H1 (cell line): ENCODE results near the gene TNIP1. TPM values are rescaled to one million over a fixed set of nuclear protein-coding genes. Genes with fewer than 3 reads are reported as not detected.
A peak's percentile ranks its signal among the peaks of the same experiment; 100 is the strongest.

Experiments
- CTCF ChIA-PET: fragments of 300-600 bp; sonication (Branson Sonifier 250); formaldehyde crosslinking; loops from one replicate; lab custom pipeline; 2021; ENCODE audit not compliant: partially characterized antibody; lab: Charles Lee
- POLR2A ChIA-PET: fragments of 300-600 bp; sonication (Branson Sonifier 250); formaldehyde crosslinking; loops from one replicate; lab custom pipeline; 2021; ENCODE audit warnings: inconsistent platforms; ENCODE audit not compliant: partially characterized antibody; lab: Charles Lee
- DNase-seq, 2 experiments: peaks; one replicate each; pipeline versions ENCODE4 v3.0.0 to v3.0.0-alpha.2; 2010 to 2022; ENCODE audit warnings: low spot score in 2 of 2, low read depth in 1 of 2, mixed read lengths in 1 of 2
- FAIRE-seq: peaks from 2 replicates; lab custom pipeline; 2011; peaks lifted over from hg19 to GRCh38; lab: Jason Lieb, UNC
- H2AFZ ChIP-seq: 2 replicates; pipeline ENCODE4 v1.8.1; 2012; ENCODE audit warnings: low read length, inconsistent platforms
- H2AK5ac ChIP-seq: 2 replicates; pipeline ENCODE4 v1.6.1; 2013; ENCODE audit warnings: low read depth, low read length
- H2BK120ac ChIP-seq: replicated peaks from 2 replicates; pipeline ENCODE3; 2013; ENCODE audit warnings: low read depth, low read length, inconsistent platforms
- H2BK12ac ChIP-seq: 2 replicates; pipeline ENCODE4 v1.6.1; 2013; ENCODE audit warnings: low read depth, low read length
- H2BK15ac ChIP-seq: 2 replicates; pipeline ENCODE4 v1.6.1; 2013; ENCODE audit warnings: low read length
- H2BK20ac ChIP-seq: 2 replicates; pipeline ENCODE4 v1.6.1; 2013; ENCODE audit warnings: low read length
- H2BK5ac ChIP-seq: 2 replicates; pipeline ENCODE4 v1.6.1; 2013; ENCODE audit warnings: low read depth, low read length
- H3K14ac ChIP-seq: 2 replicates; pipeline ENCODE4 v1.6.1; 2013; ENCODE audit warnings: inconsistent platforms; ENCODE audit not compliant: insufficient read length
- H3K18ac ChIP-seq: 2 replicates; pipeline ENCODE4 v1.6.1; 2013; ENCODE audit warnings: low read length; ENCODE audit errors: extremely low read depth
- H3K23ac ChIP-seq: 2 replicates; pipeline ENCODE4 v1.6.1; 2013; ENCODE audit warnings: inconsistent platforms; ENCODE audit not compliant: insufficient read length
- H3K23me2 ChIP-seq: 2 replicates; pipeline ENCODE4 v1.6.1; 2013; ENCODE audit warnings: low read depth, low read length
- H3K27ac ChIP-seq: 2 replicates; pipeline ENCODE4 v1.6.1; 2011; ENCODE audit warnings: low read depth, low read length, inconsistent platforms
- H3K27me3 ChIP-seq, 4 experiments: replicated peaks in 1 of 4; 1 replicate in 1 of 4; 2 replicates in 3 of 4; pipeline versions ENCODE4 v1.6.1 to v1.8.1; 2011 to 2013; ENCODE audit warnings: low read length in 3 of 4, mild to moderate bottlenecking in 3 of 4, inconsistent platforms in 2 of 4, mixed read lengths in 2 of 4, moderate library complexity in 1 of 4; ENCODE audit not compliant: control insufficient read depth in 3 of 4, insufficient read depth in 3 of 4; ENCODE audit errors: extremely low read depth in 1 of 4
- H3K36me3 ChIP-seq, 4 experiments: 2 replicates each; pipeline versions ENCODE4 v1.6.1 to v1.8.1; 2011 to 2013; ENCODE audit warnings: mild to moderate bottlenecking in 4 of 4, low read length in 3 of 4, moderate library complexity in 2 of 4, control low read depth in 1 of 4, inconsistent platforms in 1 of 4; ENCODE audit not compliant: insufficient read depth in 4 of 4, control insufficient read depth in 2 of 4
- H3K4ac ChIP-seq: replicated peaks from 2 replicates; pipeline ENCODE3; 2013; ENCODE audit warnings: low read length, low read depth, mixed read lengths, inconsistent platforms; ENCODE audit not compliant: insufficient read length
- H3K4me1 ChIP-seq, 4 experiments: replicated peaks in 1 of 4; 1 replicate in 1 of 4; 2 replicates in 3 of 4; pipeline versions ENCODE4 v1.6.1 to v1.8.1; 2011 to 2013; ENCODE audit warnings: low read length in 3 of 4, inconsistent platforms in 2 of 4, mixed read lengths in 1 of 4; ENCODE audit not compliant: insufficient read depth in 4 of 4, control insufficient read depth in 3 of 4
- H3K4me2 ChIP-seq, 2 experiments: 2 replicates each; pipeline versions ENCODE4 v1.6.1 to v1.8.1; 2011 to 2013; ENCODE audit warnings: low read depth in 2 of 2, low read length in 2 of 2, control low read depth in 1 of 2, inconsistent platforms in 1 of 2, mild to moderate bottlenecking in 1 of 2; ENCODE audit not compliant: insufficient read depth in 1 of 2
- H3K4me3 ChIP-seq, 4 experiments: fragments of 200-600, 300-600 bp in 1 of 4; sonication (generic), shearing (Covaris generic), sonication (Bioruptor Twin) in 1 of 4; 2 replicates each; pipeline versions ENCODE4 v1.5.1 to v1.8.1; 2011 to 2016; ENCODE audit warnings: low read length in 4 of 4, low read depth in 3 of 4, control low read depth in 2 of 4, inconsistent platforms in 2 of 4, mild to moderate bottlenecking in 2 of 4, mixed read lengths in 1 of 4, moderate library complexity in 1 of 4; ENCODE audit not compliant: insufficient read depth in 2 of 4; ENCODE audit errors: extremely low read depth in 1 of 4
- H3K56ac ChIP-seq: replicated peaks from 2 replicates; pipeline ENCODE3; 2013; ENCODE audit warnings: low read depth, mild to moderate bottlenecking, mixed read lengths, low read length, inconsistent platforms; ENCODE audit not compliant: insufficient read length
- H3K79me1 ChIP-seq: 2 replicates; pipeline ENCODE4 v1.6.1; 2013; ENCODE audit warnings: low read depth, low read length, control low read depth
- H3K79me2 ChIP-seq, 2 experiments: 2 replicates each; pipeline versions ENCODE4 v1.6.1 to v1.8.1; 2012 to 2013; ENCODE audit warnings: low read length in 2 of 2, mild to moderate bottlenecking in 2 of 2, inconsistent platforms in 1 of 2; ENCODE audit not compliant: insufficient read depth in 2 of 2, control insufficient read depth in 1 of 2
- H3K9ac ChIP-seq, 4 experiments: replicated peaks in 1 of 4; 1 replicate in 1 of 4; 2 replicates in 3 of 4; pipeline versions ENCODE4 v1.6.1 to v1.8.1; 2011 to 2013; ENCODE audit warnings: low read depth in 3 of 4, low read length in 3 of 4, control low read depth in 2 of 4, mild to moderate bottlenecking in 2 of 4, moderate library complexity in 2 of 4, inconsistent platforms in 1 of 4; ENCODE audit errors: extremely low read depth in 1 of 4
- H3K9me3 ChIP-seq, 2 experiments: 2 replicates each; pipeline versions ENCODE4 v1.6.1 to v1.8.1; 2012 to 2013; ENCODE audit warnings: mild to moderate bottlenecking in 2 of 2, moderate library complexity in 2 of 2, control low read depth in 1 of 2, inconsistent platforms in 1 of 2, low read depth in 1 of 2, low read length in 1 of 2, mixed read lengths in 1 of 2; ENCODE audit not compliant: insufficient read depth in 2 of 2
- H4K20me1 ChIP-seq, 2 experiments: replicated peaks in 1 of 2; 2 replicates each; pipeline versions ENCODE3 to v1.8.1; 2011 to 2013; ENCODE audit warnings: inconsistent platforms in 2 of 2, low read length in 2 of 2, mild to moderate bottlenecking in 1 of 2; ENCODE audit not compliant: insufficient read depth in 2 of 2, control insufficient read depth in 1 of 2
- H4K5ac ChIP-seq: 2 replicates; pipeline ENCODE4 v1.6.1; 2013; ENCODE audit warnings: low read length, low read depth, mixed read lengths, inconsistent platforms; ENCODE audit not compliant: insufficient read length
- H4K8ac ChIP-seq: 2 replicates; pipeline ENCODE4 v1.8.0; 2013; ENCODE audit warnings: mild to moderate bottlenecking, moderate library complexity, low read length, inconsistent platforms; ENCODE audit not compliant: insufficient read depth; ENCODE audit errors: extremely low read depth
- H4K91ac ChIP-seq: replicated peaks from 2 replicates; pipeline ENCODE3; 2013; ENCODE audit warnings: low read length, mixed read lengths, inconsistent platforms; ENCODE audit not compliant: insufficient read length
- E2F6 ChIP-seq: IDR thresholded peaks from 2 replicates; pipeline ENCODE4 v1.6.1; 2012; ENCODE audit warnings: inconsistent platforms
- EP300 ChIP-seq, 2 experiments: IDR thresholded peaks; 1 replicate in 1 of 2; 2 replicates in 1 of 2; pipeline ENCODE4 v1.6.1; 2011 to 2012; ENCODE audit warnings: low read depth in 2 of 2, low read length in 2 of 2, mild to moderate bottlenecking in 2 of 2, borderline replicate concordance in 1 of 2, inconsistent platforms in 1 of 2, moderate library complexity in 1 of 2
- GABPA ChIP-seq: IDR thresholded peaks from 2 replicates; pipeline ENCODE4 v1.6.1; 2011; ENCODE audit warnings: mild to moderate bottlenecking, low read length, moderate library complexity, borderline replicate concordance; ENCODE audit not compliant: insufficient read depth
- JUND ChIP-seq: IDR thresholded peaks from 2 replicates; pipeline ENCODE4 v1.6.1; 2011; ENCODE audit warnings: mild to moderate bottlenecking, improper control_type of control experiment, low read length
- KDM5A ChIP-seq: fragments of 200-600 bp; IDR thresholded peaks from 2 replicates; pipeline ENCODE4 v1.7.1; 2012; ENCODE audit warnings: mild to moderate bottlenecking, low read length, inconsistent platforms, mixed read lengths
- SIRT6 ChIP-seq: IDR thresholded peaks from one replicate; pipeline ENCODE4 v1.7.1; 2012; ENCODE audit warnings: low read length, inconsistent platforms
- SP2 ChIP-seq: IDR thresholded peaks from 2 replicates; pipeline ENCODE4 v1.6.1; 2012; ENCODE audit warnings: mild to moderate bottlenecking, low read length, inconsistent platforms
- TAF1 ChIP-seq: IDR thresholded peaks from 2 replicates; pipeline ENCODE4 v1.6.1; 2011; ENCODE audit warnings: mild to moderate bottlenecking, low read depth, low read length
- TBP ChIP-seq: IDR thresholded peaks from 2 replicates; pipeline ENCODE4 v1.6.1; 2011; ENCODE audit warnings: low read depth, low read length, improper control_type of control experiment
- ZNF274 ChIP-seq: IDR thresholded peaks from 2 replicates; pipeline ENCODE4 v1.7.0; 2012; ENCODE audit warnings: low read length, borderline replicate concordance; ENCODE audit errors: extremely low read depth
- WGBS, 2 experiments: shearing (Covaris generic) in 1 of 2; methylation state at CpG; one replicate each; pipeline versions ENCODE4 v1.1.6 to v1.1.7; 2013 to 2015; ENCODE audit warnings: low lambda C conversion rate in 2 of 2, mixed read lengths in 2 of 2, inconsistent platforms in 1 of 2, low coverage in 1 of 2, missing lambda C conversion rate in 1 of 2; ENCODE audit not compliant: insufficient replicate concordance in 2 of 2, insufficient coverage in 1 of 2, insufficient read length in 1 of 2; ENCODE audit errors: extremely low coverage in 1 of 2, missing lambda C conversion rate in 1 of 2; 5-methylcytosine and 5-hydroxymethylcytosine counted together
- polyA plus RNA-seq, 7 experiments: library from polyadenylated mRNA; depleted of rRNA in 3 of 7; stranded (reverse) in 5 of 7; unstranded in 2 of 7; fragments of >200 nt in 5 of 7; fragments of 200-250 nt in 2 of 7; gene quantifications; 1 replicate in 5 of 7; 2 replicates in 1 of 7; 4 replicates in 1 of 7; pipeline versions ENCODE4 v1.2.1 to v1.2.3, GENCODE V29; 2011 to 2013; ENCODE audit warnings: missing spikeins in 2 of 7, mixed read lengths in 2 of 7
- total RNA-seq: library from RNA; stranded (reverse); fragmentation: NEBNext Ultra II Directional; extraction: Animal tissue kit (Norgen Biotek cat#: 25700); gene quantifications from 2 replicates; pipeline ENCODE4 v1.2.1, GENCODE V29; 2021

The TNIP1 gene
- total and polyA plus RNA-seq, 2 of the 8 experiments (the other 6 are each of a cell fraction or from before 2014, with no cell fraction given): 14.2 to 31.9 TPM

GRCh38 chr5:151020304-151021110 is 60.3 kb downstream of the TNIP1 start, which contains the start of gene GPX3:
Gene GPX3, plus strand, starts transcription at chr5:151020591. Its CDS starts 64 bp downstream, at chr5:151020655.
- peaks cover 0 to 3% of the 10 kb centered on the region in 2 experiments for H4K20me1 ChIP-seq
- peak within 1 kb of the TSS; percentile 51 for H3K18ac ChIP-seq
- FAIRE-seq (no peak), DNase-seq (peak; percentile 49 to 92)
- H3K4ac ChIP-seq: no peak within 1 kb of the TSS
- H3K79me1 ChIP-seq: no peaks in the 10 kb centered on the region
- H3K36me3 ChIP-seq: no peaks in the 10 kb centered on the region
- H4K91ac ChIP-seq: no peak within 1 kb of the TSS
- no peak within 1 kb of the TSS; the same call in 1 of the 2 replicates for H2BK12ac ChIP-seq
- H2BK5ac ChIP-seq: no peak within 1 kb of the TSS; the same call in 1 of the 2 replicates
- H2BK15ac ChIP-seq: peak within 1 kb of the TSS; percentile 61; the same call in 1 of the 2 replicates
- ChIA-PET CTCF (interaction anchor here (0.6 to 2.6 kb wide), 14 partner anchors 8 to 219 kb away, joined by 3 to 22 read pairs (median 4); partner anchors contain the start of gene TNIP1), POLR2A (interaction anchor here (0.8 to 2.5 kb wide), 10 partner anchors 9 to 664 kb away, joined by 3 to 10 read pairs (median 4); partner anchors contain the start of gene GM2A)
- peaks cover 0 to 8% (median 5%) of the 10 kb centered on the region in 4 experiments; a peak in 6 of 7 replicates for H3K27me3 ChIP-seq
- H3K23ac ChIP-seq: no peak within 1 kb of the TSS
- H4K5ac ChIP-seq: no peak within 1 kb of the TSS
- peak within 1 kb of the TSS; percentile 10 for H3K56ac ChIP-seq
- no peak within 1 kb of the TSS for H2AK5ac ChIP-seq
- peaks cover 0 to 1% (median 0%) of the 10 kb centered on the region in 4 experiments; a peak in 1 of 7 replicates for H3K4me1 ChIP-seq
- H3K9ac ChIP-seq: peak within 1 kb of the TSS in 3 of 4 experiments; percentile 23 to 37 (median 29); a peak in 3 of 7 replicates
- H4K8ac ChIP-seq: peak within 1 kb of the TSS; percentile 81
- H3K4me2 ChIP-seq: peak within 1 kb of the TSS; percentile 82
- H2BK20ac ChIP-seq: no peak within 1 kb of the TSS
- no peak within 1 kb of the TSS for H3K14ac ChIP-seq
- H3K9me3 ChIP-seq: no peaks in the 10 kb centered on the region
- H3K23me2 ChIP-seq: peaks cover 8% of the 10 kb centered on the region; the same call in 1 of the 2 replicates
- 2% methylated on average over 41 of the region's 54 CpGs; no CpG with 5 or more reads in 1 of the 2 experiments for WGBS, 2 experiments
- no peak within 1 kb of the TSS for H2BK120ac ChIP-seq
- peak within 1 kb of the TSS; percentile 50 to 80 (median 70) for H3K4me3 ChIP-seq
- 0 out of 2 replicates have a peak within 1 kb of the TSS, but pooled peaks have one; percentile 63 for H2AFZ ChIP-seq
- no peak within 1 kb of the TSS for H3K27ac ChIP-seq
- H3K79me2 ChIP-seq: no peaks in the 10 kb centered on the region
- TF ChIP-seq JUND (no peak), SP2 (peak; percentile 26; the same call in 1 of the 2 replicates), EP300 (IDR thresholded peaks at IDR 0.05; ENCODE audit: borderline replicate concordance in 1 of 2, low read depth in 2 of 2, low read length in 2 of 2) (no peak), TBP (peak; percentile 82), TAF1 (peak; percentile 81), KDM5A (no peak), GABPA (no peak), E2F6 (peak; percentile 56; the same call in 1 of the 2 replicates), ZNF274 (no peak), SIRT6 (no peak)
